ENCODE measurements around the gene ECE1. TPM values are rescaled to one million over a fixed set of nuclear protein-coding genes. Genes with fewer than 3 reads are reported as not detected.

The ECE1 gene
- total and polyA plus RNA-seq, 2 of the 13 experiments (the other 11 are each of a cell fraction or from before 2014, with no cell fraction given), result 13.5 to 21.2 TPM

DNA sequence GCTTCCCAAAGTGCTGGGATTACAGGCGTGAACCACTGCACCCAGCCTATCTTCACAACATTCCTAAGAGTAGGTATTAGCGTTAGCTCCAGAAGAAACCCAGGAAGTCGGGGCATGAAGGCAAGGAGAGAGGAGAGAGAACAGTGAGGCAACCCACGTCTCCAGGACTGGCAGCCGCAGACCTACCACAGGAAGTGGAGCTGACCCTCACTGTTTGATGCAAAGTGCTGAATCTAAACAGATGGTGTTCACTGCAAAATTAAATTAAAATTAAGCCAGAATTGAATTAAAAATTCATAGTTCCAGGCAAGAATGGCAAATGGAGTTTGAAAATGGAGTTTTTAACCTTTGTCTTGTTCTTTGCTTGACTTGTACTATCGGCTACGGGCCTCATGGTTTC is 6.7 kb downstream of the ECE1 start:
- intact Hi-C loops (cut with micrococcal nuclease; ENCODE audit: unreplicated experiment) (no loop called here), in situ Hi-C loops (cut with HindIII; ENCODE audit: extremely low pct_ligation_motif_present, low pct_unique_long_range_greater_than_20kb) (no loop called here)
- no peak for FAIRE-seq
- TF ChIP-seq, protein P1, sequence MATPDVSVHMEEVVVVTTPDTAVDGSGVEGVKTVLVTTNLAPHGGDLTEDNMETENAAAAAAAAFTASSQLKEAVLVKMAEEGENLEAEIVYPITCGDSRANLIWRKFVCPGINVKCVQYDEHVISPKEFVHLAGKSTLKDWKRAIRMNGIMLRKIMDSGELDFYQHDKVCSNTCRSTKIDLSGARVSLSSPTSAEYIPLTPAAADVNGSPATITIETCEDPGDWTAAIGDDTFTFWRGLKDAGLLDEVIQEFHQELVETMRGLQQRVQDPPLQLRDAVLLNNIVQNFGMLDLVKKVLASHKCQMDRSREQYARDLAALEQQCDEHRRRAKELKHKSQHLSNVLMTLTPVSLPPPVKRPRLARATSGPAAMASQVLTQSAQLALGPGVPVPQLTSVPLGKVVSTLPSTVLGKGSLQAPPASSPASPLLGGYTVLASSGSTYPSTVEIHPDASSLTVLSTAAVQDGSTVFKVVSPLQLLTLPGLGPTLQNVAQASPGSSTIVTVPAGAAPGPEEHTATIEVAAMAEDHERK (CRISPR knock-in tag; IDR thresholded peaks at IDR 0.05; ENCODE audit: low read depth), result no peak
- no peak for TF ChIP-seq ZBTB34 (CRISPR knock-in tag; IDR thresholded peaks at IDR 0.05)
- no peak for TF ChIP-seq SMAD3 (CRISPR knock-in tag; IDR thresholded peaks at IDR 0.05)
- TF ChIP-seq, protein P2, sequence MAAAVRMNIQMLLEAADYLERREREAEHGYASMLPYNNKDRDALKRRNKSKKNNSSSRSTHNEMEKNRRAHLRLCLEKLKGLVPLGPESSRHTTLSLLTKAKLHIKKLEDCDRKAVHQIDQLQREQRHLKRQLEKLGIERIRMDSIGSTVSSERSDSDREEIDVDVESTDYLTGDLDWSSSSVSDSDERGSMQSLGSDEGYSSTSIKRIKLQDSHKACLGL (CRISPR knock-in tag; IDR thresholded peaks at IDR 0.05), result no peak
- TF ChIP-seq ZNF30 (CRISPR knock-in tag; IDR thresholded peaks at IDR 0.05), result no peak
- no peak for TF ChIP-seq ZNF180 (CRISPR knock-in tag; IDR thresholded peaks at IDR 0.05; ENCODE audit: borderline replicate concordance, low read depth)
- no peak for TF ChIP-seq MIXL1 (CRISPR knock-in tag; IDR thresholded peaks at IDR 0.05)
- no peak for TF ChIP-seq TGIF2 (CRISPR knock-in tag; IDR thresholded peaks at IDR 0.05)
- TF ChIP-seq ZNF652 (CRISPR knock-in tag; IDR thresholded peaks at IDR 0.05; ENCODE audit: borderline replicate concordance, low read depth), result no peak
- no peak for TF ChIP-seq HOXA3 (CRISPR knock-in tag; IDR thresholded peaks at IDR 0.05)
- TF ChIP-seq, protein P3, sequence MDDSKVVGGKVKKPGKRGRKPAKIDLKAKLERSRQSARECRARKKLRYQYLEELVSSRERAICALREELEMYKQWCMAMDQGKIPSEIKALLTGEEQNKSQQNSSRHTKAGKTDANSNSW (CRISPR knock-in tag; IDR thresholded peaks at IDR 0.05; ENCODE audit: borderline replicate concordance), result no peak
- no peak for TF ChIP-seq CHCHD3 (CRISPR knock-in tag; IDR thresholded peaks at IDR 0.05)
- no peak overlapping the region for H2AFZ ChIP-seq (ENCODE audit: low read length)
- H3K79me2 ChIP-seq (ENCODE audit: insufficient read depth, low read length), result no peaks in the 10 kb centered on the region
- 95% methylated on average over 7 of the region's 7 CpGs for WGBS (ENCODE audit: low lambda C conversion rate)
- BruUV-seq (replicated peaks), result no TSS peak
- no peak for ATAC-seq
- no peaks in the 10 kb centered on the region for H4K20me1 ChIP-seq (ENCODE audit: insufficient read depth, low read length)
- H3K4me2 ChIP-seq (ENCODE audit: low read depth, low read length), result no peak overlapping the region
- no peak overlapping the region for H3K9ac ChIP-seq (ENCODE audit: insufficient read depth, low read depth, low read length)
- no peak for DNase-seq (ENCODE audit: low spot score)
- ChIA-PET CTCF (ENCODE audit: low intra/inter-chr PET ratio, low total read pairs) (no interaction called here), POLR2A (no interaction called here)
- H3K4me3 ChIP-seq (replicated peaks in 1 of 3; ENCODE audit: insufficient read depth in 1 of 3, low read depth in 2 of 3, low read length in 3 of 3), result no peak overlapping the region
- H3K27ac ChIP-seq (ENCODE audit: extremely low read length, insufficient read depth, low read length), result no peak overlapping the region
- H3K4me1 ChIP-seq (ENCODE audit: insufficient read depth, low read length), result peaks cover 18% of the 10 kb centered on the region
- no peaks in the 10 kb centered on the region for H3K9me3 ChIP-seq (ENCODE audit: low read length)
- H3K27me3 ChIP-seq (ENCODE audit: control insufficient read depth in 1 of 2, insufficient read depth in 2 of 2, low read length in 2 of 2), result no peaks in the 10 kb centered on the region
- no peaks in the 10 kb centered on the region for H3K36me3 ChIP-seq (replicated peaks in 1 of 2; ENCODE audit: control insufficient read depth in 1 of 2, insufficient read depth in 2 of 2, low read length in 2 of 2)

All from HepG2 (cell line).